ENCODE results near the gene ZNF304. TPM values are rescaled to one million over a fixed set of nuclear protein-coding genes. Genes with fewer than 3 reads are reported as not detected.

Gene ZNF304
- total and polyA plus RNA-seq, 9 of the 15 experiments (the other 6 are each of a cell fraction or from before 2014, with no cell fraction given): 0.82 to 5.5 (median 3.6) TPM

GRCh38 chr19:57350877-57351805 is at the start of gene ZNF304 (continued):
- no peak for TF ChIP-seq SMAD2 (IDR thresholded peaks at IDR 0.05; ENCODE audit: low read depth, low read length)
- no peak for TF ChIP-seq CC2D1A (IDR thresholded peaks at IDR 0.05)
- no peak for TF ChIP-seq TCF3 (CRISPR knock-in tag; IDR thresholded peaks at IDR 0.05)
- TF ChIP-seq FOSL1 (tag; conservative IDR thresholded peaks at IDR 0.05): no peak
- no peak for TF ChIP-seq ZNF780A (CRISPR knock-in tag; IDR thresholded peaks at IDR 0.05)
- TF ChIP-seq GATAD2A (IDR thresholded peaks at IDR 0.05): no peak
- no peak for TF ChIP-seq ZNF41 (CRISPR knock-in tag; conservative IDR thresholded peaks at IDR 0.05)
- no peak for TF ChIP-seq MTA3 (IDR thresholded peaks at IDR 0.05; ENCODE audit: borderline replicate concordance)
- TF ChIP-seq FOXP1 (CRISPR knock-in tag; IDR thresholded peaks at IDR 0.05): no peak
- no peak for TF ChIP-seq SRSF1 (IDR thresholded peaks at IDR 0.05; ENCODE audit: low read depth, low read length)
- TF ChIP-seq ZNF586 (CRISPR knock-in tag; conservative IDR thresholded peaks at IDR 0.05): no peak
- TF ChIP-seq HNRNPLL (IDR thresholded peaks at IDR 0.05; ENCODE audit: low read depth, low read length, poor library complexity, severe bottlenecking): no peak
- TF ChIP-seq, protein P1, sequence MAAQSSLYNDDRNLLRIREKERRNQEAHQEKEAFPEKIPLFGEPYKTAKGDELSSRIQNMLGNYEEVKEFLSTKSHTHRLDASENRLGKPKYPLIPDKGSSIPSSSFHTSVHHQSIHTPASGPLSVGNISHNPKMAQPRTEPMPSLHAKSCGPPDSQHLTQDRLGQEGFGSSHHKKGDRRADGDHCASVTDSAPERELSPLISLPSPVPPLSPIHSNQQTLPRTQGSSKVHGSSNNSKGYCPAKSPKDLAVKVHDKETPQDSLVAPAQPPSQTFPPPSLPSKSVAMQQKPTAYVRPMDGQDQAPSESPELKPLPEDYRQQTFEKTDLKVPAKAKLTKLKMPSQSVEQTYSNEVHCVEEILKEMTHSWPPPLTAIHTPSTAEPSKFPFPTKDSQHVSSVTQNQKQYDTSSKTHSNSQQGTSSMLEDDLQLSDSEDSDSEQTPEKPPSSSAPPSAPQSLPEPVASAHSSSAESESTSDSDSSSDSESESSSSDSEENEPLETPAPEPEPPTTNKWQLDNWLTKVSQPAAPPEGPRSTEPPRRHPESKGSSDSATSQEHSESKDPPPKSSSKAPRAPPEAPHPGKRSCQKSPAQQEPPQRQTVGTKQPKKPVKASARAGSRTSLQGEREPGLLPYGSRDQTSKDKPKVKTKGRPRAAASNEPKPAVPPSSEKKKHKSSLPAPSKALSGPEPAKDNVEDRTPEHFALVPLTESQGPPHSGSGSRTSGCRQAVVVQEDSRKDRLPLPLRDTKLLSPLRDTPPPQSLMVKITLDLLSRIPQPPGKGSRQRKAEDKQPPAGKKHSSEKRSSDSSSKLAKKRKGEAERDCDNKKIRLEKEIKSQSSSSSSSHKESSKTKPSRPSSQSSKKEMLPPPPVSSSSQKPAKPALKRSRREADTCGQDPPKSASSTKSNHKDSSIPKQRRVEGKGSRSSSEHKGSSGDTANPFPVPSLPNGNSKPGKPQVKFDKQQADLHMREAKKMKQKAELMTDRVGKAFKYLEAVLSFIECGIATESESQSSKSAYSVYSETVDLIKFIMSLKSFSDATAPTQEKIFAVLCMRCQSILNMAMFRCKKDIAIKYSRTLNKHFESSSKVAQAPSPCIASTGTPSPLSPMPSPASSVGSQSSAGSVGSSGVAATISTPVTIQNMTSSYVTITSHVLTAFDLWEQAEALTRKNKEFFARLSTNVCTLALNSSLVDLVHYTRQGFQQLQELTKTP (IDR thresholded peaks at IDR 0.05; ENCODE audit: low read depth in 1 of 2, partially characterized antibody in 2 of 2): peak in 1 of 2 experiments; percentile 90
- TF ChIP-seq E2F8 (IDR thresholded peaks at IDR 0.05; ENCODE audit: low read depth, partially characterized antibody): peak; percentile 25
- TF ChIP-seq FOXA3 (CRISPR knock-in tag; conservative IDR thresholded peaks at IDR 0.05 in 1 of 2, IDR thresholded peaks at IDR 0.05 in 1 of 2): no peak
- TF ChIP-seq, protein P2, sequence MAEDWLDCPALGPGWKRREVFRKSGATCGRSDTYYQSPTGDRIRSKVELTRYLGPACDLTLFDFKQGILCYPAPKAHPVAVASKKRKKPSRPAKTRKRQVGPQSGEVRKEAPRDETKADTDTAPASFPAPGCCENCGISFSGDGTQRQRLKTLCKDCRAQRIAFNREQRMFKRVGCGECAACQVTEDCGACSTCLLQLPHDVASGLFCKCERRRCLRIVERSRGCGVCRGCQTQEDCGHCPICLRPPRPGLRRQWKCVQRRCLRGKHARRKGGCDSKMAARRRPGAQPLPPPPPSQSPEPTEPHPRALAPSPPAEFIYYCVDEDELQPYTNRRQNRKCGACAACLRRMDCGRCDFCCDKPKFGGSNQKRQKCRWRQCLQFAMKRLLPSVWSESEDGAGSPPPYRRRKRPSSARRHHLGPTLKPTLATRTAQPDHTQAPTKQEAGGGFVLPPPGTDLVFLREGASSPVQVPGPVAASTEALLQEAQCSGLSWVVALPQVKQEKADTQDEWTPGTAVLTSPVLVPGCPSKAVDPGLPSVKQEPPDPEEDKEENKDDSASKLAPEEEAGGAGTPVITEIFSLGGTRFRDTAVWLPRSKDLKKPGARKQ (CRISPR knock-in tag; IDR thresholded peaks at IDR 0.05): no peak
- no peak for TF ChIP-seq ZNF174 (CRISPR knock-in tag; IDR thresholded peaks at IDR 0.05)
- TF ChIP-seq CBX3 (IDR thresholded peaks at IDR 0.05; ENCODE audit: borderline replicate concordance in 1 of 2, low read length in 2 of 2): peak in 1 of 2 experiments; percentile 20; a peak in 1 of 3 replicates
- no peak for TF ChIP-seq HSF4 (CRISPR knock-in tag; IDR thresholded peaks at IDR 0.05; ENCODE audit: borderline replicate concordance)
- no peak for TF ChIP-seq CAMTA2 (CRISPR knock-in tag; conservative IDR thresholded peaks at IDR 0.05)
